Ureter (tissue), 1 donor: ENCODE data around the gene PDGFD. TPM values are rescaled to one million over a fixed set of nuclear protein-coding genes. Genes with fewer than 3 reads are reported as not detected.

Experiments used
- DNase-seq: peaks from one replicate; pipeline ENCODE4 v3.0.0-alpha.2; 2020; ENCODE audit warnings: low spot score
- total RNA-seq: library from RNA; stranded (reverse); gene quantifications from one replicate; pipeline ENCODE4 v1.2.4, GENCODE V29; 2023
- donor health status: DM: yes; HTN: yes; CAD: no.

The PDGFD gene
- total RNA-seq, 1 donor from 2014 or later, result 3.4 TPM

GRCh38 chr11:103958475-103959215 is 205.3 kb downstream of the PDGFD start:
- DNase-seq, result no peak

GRCh38 chr11:103953797-103954486 is 210.0 kb downstream of the PDGFD start:
- DNase-seq, result no peak

DNA sequence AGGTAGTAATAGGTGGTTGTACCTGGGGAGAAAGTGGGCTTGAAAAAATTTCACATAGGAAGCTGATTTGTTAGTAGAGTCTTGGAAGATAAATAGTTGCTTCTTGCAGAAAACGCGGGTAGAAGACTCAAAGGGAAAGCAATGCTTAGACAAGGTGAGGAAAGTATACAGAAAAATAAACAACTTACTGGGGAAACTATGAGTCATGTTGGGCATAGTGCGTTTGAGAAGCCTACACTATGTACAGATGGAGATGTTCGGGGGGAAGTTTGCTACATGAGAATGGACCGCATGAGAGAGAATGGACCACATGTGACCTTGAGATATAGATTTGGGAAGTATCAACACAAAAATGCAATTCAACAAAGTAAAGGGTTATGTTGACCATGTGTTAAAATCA is 214.2 kb downstream of the PDGFD start:
- no peak for DNase-seq

GRCh38 chr11:103948187-103948763 is 215.7 kb downstream of the PDGFD start:
- DNase-seq, result no peak

DNA sequence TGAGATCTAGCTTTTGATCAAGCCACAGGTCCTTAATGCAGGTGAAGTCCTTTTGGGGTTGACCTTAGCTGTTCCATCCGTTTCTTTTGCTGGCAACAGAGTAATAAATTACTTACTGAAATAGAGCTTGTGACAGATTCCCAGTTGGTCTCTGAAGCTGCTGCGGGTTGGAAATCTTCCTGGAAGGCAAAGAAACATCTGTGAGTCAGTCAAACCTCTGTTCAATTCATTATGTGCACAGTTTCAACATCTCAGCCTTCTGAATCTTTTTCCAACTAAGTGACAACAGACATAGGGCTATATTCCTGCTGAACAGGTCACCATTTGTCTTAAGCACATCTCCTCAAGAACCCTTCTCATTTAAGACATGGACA is 216.4 kb downstream of the PDGFD start:
- no peak for DNase-seq

DNA sequence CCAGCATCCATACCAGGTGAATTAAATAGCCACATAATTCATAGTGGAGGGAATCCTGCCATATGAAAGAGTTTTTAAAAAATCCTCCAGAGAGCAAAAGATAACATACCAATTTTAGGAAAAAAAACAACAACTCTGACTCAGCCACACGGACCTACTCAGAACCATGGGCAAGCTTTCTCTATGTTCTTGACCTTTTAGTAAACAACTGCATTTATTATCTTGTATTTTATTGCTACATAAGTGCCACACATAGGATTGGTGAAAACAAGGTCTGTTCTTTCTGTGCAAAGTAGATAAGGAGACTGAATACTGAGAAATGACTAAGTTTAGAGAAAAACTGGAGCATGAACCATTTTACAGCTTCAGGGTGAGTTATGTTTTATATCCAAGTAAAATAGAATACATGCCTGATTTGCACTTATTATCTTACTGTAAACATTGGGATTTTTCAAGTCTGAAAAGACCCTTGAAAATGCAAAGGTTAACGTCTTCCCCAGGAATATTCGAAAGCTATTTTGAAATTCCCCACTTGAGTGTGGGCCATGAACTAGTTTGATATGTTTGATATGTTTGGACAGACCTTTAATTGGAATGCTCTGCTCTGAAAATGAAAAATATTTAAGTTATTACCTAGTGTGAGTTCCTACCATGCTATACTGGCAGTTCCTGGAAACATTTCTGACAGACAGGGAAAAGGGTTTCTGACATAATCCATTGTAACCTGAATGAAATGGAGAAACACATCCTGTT is 217.0 kb downstream of the PDGFD start:
- DNase-seq, result no peak

DNA sequence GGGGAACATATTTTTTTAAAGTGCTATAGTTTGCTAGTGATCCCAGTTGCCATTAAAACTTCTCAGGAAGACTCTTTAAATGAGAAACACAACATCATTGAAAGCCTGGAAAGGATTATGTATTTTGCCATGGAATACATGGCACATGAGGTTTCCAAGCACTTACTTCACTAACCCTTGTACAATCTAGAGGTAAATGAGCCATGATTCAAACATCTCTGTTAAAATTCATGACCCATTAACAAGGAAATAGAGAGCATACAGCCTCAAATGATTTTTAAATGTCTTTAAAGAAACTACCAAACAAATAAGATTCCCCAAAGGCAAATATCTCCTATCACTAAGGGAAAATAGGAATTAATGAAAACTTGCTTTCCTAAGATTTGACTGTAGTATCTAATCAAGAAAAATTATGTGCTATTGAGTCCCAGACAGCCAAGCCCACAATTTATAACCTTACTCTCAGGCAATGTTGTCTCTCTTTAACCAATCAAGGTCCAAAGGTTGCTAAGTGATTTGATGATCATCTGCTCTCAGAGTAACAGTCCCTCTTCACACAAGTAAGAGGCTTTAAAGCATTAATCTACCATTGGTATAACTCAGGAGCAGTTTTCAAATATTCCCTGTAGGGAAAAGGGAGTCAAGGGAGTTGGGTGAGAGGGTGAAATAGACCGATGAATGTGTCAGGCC is 219.6 kb downstream of the PDGFD start:
- DNase-seq, result no peak

DNA sequence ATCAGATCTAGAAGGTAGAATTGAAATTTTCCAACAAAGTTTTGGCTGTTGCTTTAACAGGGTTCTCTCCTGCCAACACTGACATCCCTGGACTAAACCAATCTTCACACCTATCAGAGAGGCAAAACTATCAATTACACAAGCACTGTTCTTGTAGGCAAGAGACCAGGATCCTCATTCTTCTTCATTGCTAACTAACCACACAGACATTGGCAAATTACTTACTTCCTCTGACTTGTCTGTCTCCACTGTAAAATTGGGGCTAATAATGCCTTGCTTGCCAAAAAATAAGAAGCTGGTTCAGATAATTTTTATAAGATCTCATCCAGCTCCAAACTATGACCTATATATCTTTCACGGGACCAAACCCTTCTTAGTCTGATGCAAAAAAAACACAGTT is 221.3 kb downstream of the PDGFD start:
- DNase-seq, result no peak

DNA sequence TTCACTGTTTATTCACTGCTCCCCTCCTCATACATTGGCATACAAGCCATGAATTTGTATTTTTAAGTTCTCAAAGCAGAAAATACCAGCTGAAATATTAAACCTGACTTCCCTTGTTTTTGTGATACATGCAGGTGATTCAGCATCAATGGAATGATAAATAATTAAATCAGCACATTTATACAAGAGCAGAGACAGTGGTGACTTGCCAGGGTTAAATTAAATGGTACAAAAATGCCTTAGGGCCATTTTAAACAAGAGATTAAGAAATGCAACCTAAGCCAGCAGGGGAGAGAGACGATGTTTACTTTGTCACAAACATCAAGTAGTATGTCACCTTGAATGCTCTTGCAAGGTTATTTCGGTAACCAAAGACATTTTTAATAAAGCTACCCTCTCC is 223.4 kb downstream of the PDGFD start:
- DNase-seq, result no peak

DNA sequence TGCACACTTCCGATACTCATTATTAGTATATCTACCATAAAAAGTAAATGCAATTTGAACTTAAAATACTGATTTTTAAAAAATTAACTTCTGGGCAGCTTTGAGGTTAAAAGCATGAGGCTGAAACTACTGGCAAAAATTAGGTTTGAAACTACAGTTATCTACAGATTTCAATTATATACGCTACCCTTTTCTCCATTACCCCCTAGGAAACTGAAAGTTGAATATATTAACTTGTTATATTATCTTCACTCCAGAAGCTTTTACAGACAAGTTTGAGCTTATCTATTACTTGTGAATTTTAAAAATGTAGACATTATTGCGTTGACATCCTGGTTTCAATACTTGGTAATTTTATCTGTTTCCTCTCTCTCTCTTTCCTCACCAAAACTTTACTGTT is 224.3 kb downstream of the PDGFD start:
- DNase-seq, result no peak

DNA sequence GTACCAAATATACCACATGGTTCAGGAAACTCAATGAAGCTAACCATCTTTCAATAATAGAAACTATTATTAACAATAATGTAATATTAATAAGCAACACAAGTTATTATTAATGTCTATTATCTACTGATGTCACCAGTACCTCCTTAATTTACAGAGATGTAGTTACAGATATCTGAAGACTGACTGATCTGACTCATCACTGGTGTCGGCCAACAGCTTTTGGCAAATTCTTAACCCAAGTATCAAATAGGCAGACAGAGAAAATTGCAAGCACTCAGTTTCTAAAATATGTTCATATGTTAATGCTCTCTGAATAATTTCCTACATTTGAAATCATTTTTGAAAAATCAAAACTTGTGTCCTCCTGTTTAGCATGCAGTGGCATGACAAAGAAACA is 227.9 kb downstream of the PDGFD start:
- DNase-seq, result no peak

DNA sequence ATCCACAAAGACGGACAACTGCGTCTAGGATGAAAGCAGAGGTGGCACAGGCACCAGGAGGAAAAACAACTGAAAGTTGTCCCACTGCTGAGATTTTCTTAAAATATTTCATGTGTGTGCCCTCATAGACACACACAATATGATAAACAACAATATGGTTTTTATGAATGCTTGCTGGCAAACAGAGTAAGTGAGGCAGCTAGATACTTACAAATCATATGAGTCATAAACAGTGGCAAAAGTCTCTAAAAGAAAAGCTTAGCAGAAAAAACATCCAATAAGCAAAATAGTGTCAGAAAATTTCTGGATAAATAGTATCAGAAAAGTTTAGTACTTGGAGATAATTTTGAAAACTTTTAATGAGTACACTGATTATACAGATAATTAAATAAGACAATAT is 228.7 kb downstream of the PDGFD start:
- DNase-seq, result no peak

DNA sequence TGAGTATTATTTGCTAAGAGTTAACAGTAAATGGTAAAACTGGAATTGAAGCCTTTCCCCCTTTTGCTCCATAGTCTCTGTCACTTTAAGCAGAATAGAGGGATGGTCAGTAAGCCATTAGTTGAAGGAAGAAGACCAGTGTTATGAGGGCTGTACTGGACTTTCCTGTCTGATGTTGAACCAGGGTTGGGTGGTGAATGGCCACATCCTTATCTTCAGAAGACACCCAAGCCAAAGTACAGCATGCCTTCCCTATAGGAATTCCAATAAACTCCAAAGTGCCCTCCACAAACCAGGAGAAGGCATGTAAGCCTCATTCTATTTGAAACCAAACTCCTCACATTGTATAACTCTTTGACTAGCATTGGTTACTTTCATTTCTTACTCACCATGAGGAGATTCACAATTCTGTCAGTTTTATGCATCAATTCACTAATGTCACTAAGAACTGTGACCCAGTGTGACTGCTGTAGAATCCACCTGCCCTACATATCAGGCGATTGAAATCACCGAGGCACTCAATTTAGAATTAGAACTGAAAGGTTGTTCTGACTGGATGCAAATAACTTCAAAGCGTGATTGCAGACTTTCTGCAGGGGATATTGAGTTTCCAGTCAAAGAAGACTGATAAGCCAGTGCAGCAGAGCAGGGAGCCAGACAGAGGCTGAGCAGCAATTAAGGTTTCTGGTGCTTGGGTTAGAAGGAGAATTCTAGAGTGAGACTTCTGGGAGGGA is 234.6 kb downstream of the PDGFD start:
- no peak for DNase-seq

GRCh38 chr11:103928802-103929161 is 235.2 kb downstream of the PDGFD start:
- DNase-seq, result no peak

- DNase-seq, result no peak
These were observed 235.7 kb downstream of the PDGFD start for GRCh38 chr11:103928040-103928801.

GRCh38 chr11:103927535-103927934 is 236.4 kb downstream of the PDGFD start:
- DNase-seq, result no peak

- DNase-seq, result no peak
These were observed 237.0 kb downstream of the PDGFD start for GRCh38 chr11:103926990-103927389.

- no peak for DNase-seq
These were observed 239.6 kb downstream of the PDGFD start for GRCh38 chr11:103924166-103925013.

DNA sequence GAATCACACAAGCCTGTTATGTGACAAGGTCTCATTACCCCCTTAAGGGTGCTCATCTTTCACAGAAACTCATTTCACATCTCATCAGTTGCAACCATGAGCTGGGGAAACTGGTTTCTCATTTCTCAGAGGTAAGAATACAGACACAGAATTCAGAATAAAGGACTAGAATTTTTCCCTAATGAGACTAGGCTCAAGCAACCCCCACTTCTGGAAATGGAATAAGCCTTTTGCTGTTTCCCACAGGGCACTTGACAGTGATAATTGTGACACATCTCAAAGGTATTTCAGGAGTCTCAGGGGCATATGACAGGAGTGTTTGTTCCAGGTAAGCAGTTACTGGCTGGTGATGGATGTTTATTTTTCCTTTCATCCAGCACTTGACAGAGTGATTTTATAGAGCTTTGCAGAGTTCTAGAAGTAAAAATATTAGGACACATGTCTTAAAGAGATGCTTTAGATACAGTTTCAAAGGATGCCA is 240.5 kb downstream of the PDGFD start:
- DNase-seq, result no peak
